Right ventricle myocardium superior (tissue), 1 donor: ENCODE data around the gene SPATA31C1. TPM values are rescaled to one million over a fixed set of nuclear protein-coding genes. Genes with fewer than 3 reads are reported as not detected.
"Not testable (repeated sequence)": the region's sequence is repeated elsewhere in the genome, so short reads cannot be mapped to it uniquely, and the experiment has no call there.

Experiments used
- ATAC-seq: fragments of 200-7000 bp; cut with Tn5 transposase; one replicate; pipeline ENCODE4 v1.9.1; 2020; ENCODE audit warnings: mild to moderate bottlenecking; ENCODE audit not compliant: poor library complexity
- DNase-seq: peaks from one replicate; pipeline ENCODE4 v3.0.0-alpha.2; 2020
- intact Hi-C: fragments of 100-400 bp; cut with DNase I; formaldehyde crosslinking; loops from one replicate; pipeline ENCODE4 v1.11.2; 2022
- total RNA-seq: library from RNA; stranded (reverse); fragmentation: NEBNext Ultra II Directional; extraction: Animal tissue kit (Norgen Biotek cat#: 25700); gene quantifications from one replicate; pipeline ENCODE4 v1.2.1, GENCODE V29; 2021
- donor health status: DM: no; HTN: yes; CAD: no; lungs with severe emphysema.

Gene SPATA31C1
- total RNA-seq, 1 donor from 2014 or later, result not detected

GRCh38 chr9:87921561-87921960, 3.8 kb downstream of the SPATA31C1 start:
- intact Hi-C loops, ATAC-seq, DNase-seq: not testable (repeated sequence)

GRCh38 chr9:87923012-87923411, 5.2 kb downstream of the SPATA31C1 start:
- ATAC-seq, DNase-seq, intact Hi-C loops: not testable (repeated sequence)

- intact Hi-C loops, DNase-seq, ATAC-seq: not testable (repeated sequence)
These were observed 7.1 kb downstream of the SPATA31C1 start for GRCh38 chr9:87924851-87925250.

- not testable (repeated sequence) for DNase-seq, ATAC-seq
These were observed 11.4 kb downstream of the SPATA31C1 start for GRCh38 chr9:87929152-87929551.

GRCh38 chr9:87934444-87934843, 16.7 kb downstream of the SPATA31C1 start:
- intact Hi-C loops, DNase-seq, ATAC-seq: not testable (repeated sequence)

More at GRCh38 chr9:87929152-87929551, 11.4 kb downstream of the SPATA31C1 start:
- intact Hi-C loops, result not testable (repeated sequence)

GRCh38 chr9:87937352-87937751, 19.6 kb downstream of the SPATA31C1 start:
- DNase-seq, intact Hi-C loops, ATAC-seq: not testable (repeated sequence)

GRCh38 chr9:87937918-87938317, 20.2 kb downstream of the SPATA31C1 start:
- ATAC-seq, intact Hi-C loops, DNase-seq: not testable (repeated sequence)

GRCh38 chr9:87938336-87938735, 20.6 kb downstream of the SPATA31C1 start:
- ATAC-seq, DNase-seq, intact Hi-C loops: not testable (repeated sequence)

GRCh38 chr9:87939096-87939495, 21.3 kb downstream of the SPATA31C1 start:
- DNase-seq, ATAC-seq, intact Hi-C loops: not testable (repeated sequence)

- intact Hi-C loops, result loop anchor here (10.0 kb wide), 1 partner anchor 171 kb away; no protein-coding TSS in a partner anchor
- no peak for DNase-seq
- no peak for ATAC-seq
These were observed 26.3 kb downstream of the SPATA31C1 start for GRCh38 chr9:87944096-87944495.

- intact Hi-C loops, result loop anchor here (10.0 kb wide), 1 partner anchor 170 kb away; no protein-coding TSS in a partner anchor
These were observed 26.9 kb downstream of the SPATA31C1 start for GRCh38 chr9:87944682-87945081.

GRCh38 chr9:87950296-87950695, 32.5 kb downstream of the SPATA31C1 start:
- intact Hi-C loops, result no loop called here
- no peak for DNase-seq
- no peak for ATAC-seq

More at GRCh38 chr9:87944682-87945081, 26.9 kb downstream of the SPATA31C1 start:
- no peak for DNase-seq
- ATAC-seq, result no peak

GRCh38 chr9:87950765-87951488, 33.2 kb downstream of the SPATA31C1 start:
- intact Hi-C loops, result no loop called here
- ATAC-seq (peak; percentile 34), DNase-seq (no peak)

GRCh38 chr9:87954230-87954629, 36.5 kb downstream of the SPATA31C1 start:
- DNase-seq (no peak), ATAC-seq (no peak)
- intact Hi-C loops, result no loop called here

GRCh38 chr9:87957839-87958238, 40.1 kb downstream of the SPATA31C1 start:
- ATAC-seq (no peak), DNase-seq (no peak)
- intact Hi-C loops, result no loop called here

GRCh38 chr9:87958591-87958990, 40.8 kb downstream of the SPATA31C1 start:
- intact Hi-C loops, result no loop called here
- ATAC-seq (no peak), DNase-seq (no peak)

GRCh38 chr9:87959916-87960581, 42.3 kb downstream of the SPATA31C1 start:
- no peak for DNase-seq
- intact Hi-C loops, result no loop called here
- no peak for ATAC-seq

- ATAC-seq, result no peak
- intact Hi-C loops, result no loop called here
- no peak for DNase-seq
These were observed 46.0 kb downstream of the SPATA31C1 start for GRCh38 chr9:87963770-87964169.

GRCh38 chr9:87964826-87965225, 47.1 kb downstream of the SPATA31C1 start:
- ATAC-seq (no peak), DNase-seq (no peak)
- intact Hi-C loops, result no loop called here

- DNase-seq (no peak), ATAC-seq (peak; percentile 52)
- intact Hi-C loops, result no loop called here
These were observed 50.4 kb downstream of the SPATA31C1 start for GRCh38 chr9:87968155-87968554.
